GM12892 (cell line): ENCODE results near the gene MAEA.
A peak's percentile ranks its signal among the peaks of the same experiment; 100 is the strongest.

Experiments used
- DNase-seq: peaks from one replicate; pipeline ENCODE4 v3.0.0; 2011; ENCODE audit not compliant: insufficient read length
- FAIRE-seq: peaks from 2 replicates; lab custom pipeline; 2011; peaks lifted over from hg19 to GRCh38; lab: Jason Lieb, UNC
- POLR2A ChIP-seq: IDR thresholded peaks from 2 replicates; pipeline ENCODE4 v1.6.1; 2011; ENCODE audit warnings: low read depth, low read length, control low read depth
- POLR2AphosphoS5 ChIP-seq: IDR thresholded peaks from 2 replicates; pipeline ENCODE4 v1.6.1; 2011; ENCODE audit warnings: low read depth, low read length, control low read depth
- TAF1 ChIP-seq: IDR thresholded peaks from 2 replicates; pipeline ENCODE4 v1.6.1; 2011; ENCODE audit warnings: low read depth, mild to moderate bottlenecking, control low read depth, low read length, borderline replicate concordance

MAEA gene

DNA sequence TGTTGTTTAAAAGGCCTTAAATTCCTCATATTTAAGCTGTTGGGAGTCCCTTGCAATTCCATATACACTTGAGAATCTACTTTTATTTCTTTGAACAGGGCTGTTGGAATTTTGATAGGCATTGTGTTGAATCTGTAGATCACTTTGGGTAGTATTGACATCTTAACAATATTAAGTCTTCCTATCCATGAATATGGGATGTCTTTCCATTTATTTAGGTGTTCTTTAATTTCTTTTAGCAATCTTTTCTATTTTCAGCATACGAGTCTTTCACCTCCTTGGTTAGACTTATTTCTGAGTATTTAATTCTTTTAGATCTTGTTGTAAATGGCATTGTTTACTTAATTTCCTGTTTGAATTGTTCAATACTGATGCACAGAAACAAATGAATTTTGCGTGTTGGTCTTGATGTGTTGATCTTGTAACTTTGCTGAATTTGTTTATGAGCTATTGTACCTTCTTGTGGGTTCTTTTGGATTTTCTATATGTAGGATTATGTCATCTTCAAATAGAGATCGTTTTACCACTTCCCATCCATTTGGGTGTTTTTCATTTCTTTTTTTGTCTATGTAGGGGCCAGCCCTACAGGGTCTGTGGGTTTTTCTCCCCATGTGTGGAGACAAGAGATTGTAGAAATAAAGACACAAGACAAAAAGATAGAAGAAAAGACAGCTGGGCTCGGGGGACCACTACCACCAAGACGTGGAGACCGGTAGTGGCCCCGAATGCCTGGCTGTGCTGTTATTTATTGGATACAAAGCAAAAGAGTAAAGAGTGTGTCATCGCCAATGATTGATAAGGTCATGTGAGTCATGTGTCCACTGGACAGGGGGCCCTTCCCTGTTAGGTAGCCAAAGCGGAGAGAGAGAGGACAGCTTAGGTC lies 22.6 kb upstream of the MAEA start:
- FAIRE-seq: peak; percentile 93
- no peak for DNase-seq
- TF ChIP-seq POLR2A (no peak), TAF1 (no peak), POLR2AphosphoS5 (no peak)

DNA sequence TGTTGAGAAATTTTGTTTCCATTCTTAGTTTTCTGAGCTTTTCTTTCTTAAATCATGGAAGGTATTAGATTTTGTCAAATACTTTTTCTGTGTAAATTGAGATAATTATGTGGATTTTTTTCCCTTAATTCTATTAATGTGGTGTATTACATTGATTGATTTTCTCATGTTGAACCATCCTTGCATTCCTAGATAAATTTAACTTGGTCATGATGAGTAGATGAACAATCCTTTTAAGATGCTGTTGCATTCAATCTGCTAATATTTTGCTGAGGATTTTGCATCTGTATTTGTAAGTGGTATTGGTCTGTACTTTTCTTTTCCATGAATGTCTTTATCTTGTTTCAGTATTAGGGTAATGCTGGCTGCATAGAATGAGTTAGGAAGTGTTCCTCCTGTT lies 20.5 kb upstream of the MAEA start:
- FAIRE-seq (no peak), DNase-seq (no peak)
- no peak for TF ChIP-seq POLR2A
- no peak for TF ChIP-seq POLR2AphosphoS5
- TF ChIP-seq TAF1: no peak

DNA sequence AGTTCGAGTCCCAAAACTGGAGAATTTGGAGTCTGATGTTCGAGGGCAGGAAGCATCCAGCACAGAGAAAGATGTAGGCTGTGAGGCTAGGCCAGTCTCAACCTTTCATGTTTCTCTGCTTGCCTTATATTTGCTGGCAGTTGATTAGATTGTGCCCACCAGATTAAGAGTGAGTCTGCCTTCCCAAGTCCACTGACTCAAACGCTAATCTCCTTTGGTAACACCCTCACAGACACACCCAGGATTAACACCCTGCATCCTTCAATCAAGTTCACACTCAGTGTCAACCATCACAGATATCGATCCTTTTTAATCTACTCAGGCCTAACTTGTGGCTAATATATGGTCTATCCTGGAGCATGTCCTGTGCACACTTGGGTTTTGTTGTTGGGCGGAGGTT lies 18.0 kb upstream of the MAEA start:
- FAIRE-seq: no peak
- TF ChIP-seq POLR2A: no peak
- no peak for TF ChIP-seq POLR2AphosphoS5
- no peak for TF ChIP-seq TAF1
- no peak for DNase-seq

DNA sequence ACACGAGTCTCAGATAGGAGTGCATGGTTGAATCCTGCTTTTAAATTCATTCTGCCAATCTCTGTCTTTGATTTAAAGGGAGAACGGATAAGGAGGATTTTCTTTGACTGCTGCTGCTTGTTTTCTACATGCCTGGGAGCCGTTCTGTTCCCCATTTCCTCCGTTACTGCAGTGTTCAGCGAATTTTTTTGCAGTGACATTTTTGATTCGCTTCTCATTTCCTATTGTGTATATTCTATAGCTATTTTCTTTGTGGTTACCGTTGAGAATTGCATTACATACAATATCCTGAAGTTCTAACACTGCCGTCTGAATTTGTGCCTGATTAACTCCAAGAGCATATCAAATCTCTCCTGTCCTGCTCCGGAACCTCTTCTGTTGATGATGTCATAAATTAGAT lies 14.8 kb upstream of the MAEA start:
- TF ChIP-seq POLR2A: no peak
- TF ChIP-seq TAF1: no peak
- no peak for TF ChIP-seq POLR2AphosphoS5
- FAIRE-seq: no peak

DNA sequence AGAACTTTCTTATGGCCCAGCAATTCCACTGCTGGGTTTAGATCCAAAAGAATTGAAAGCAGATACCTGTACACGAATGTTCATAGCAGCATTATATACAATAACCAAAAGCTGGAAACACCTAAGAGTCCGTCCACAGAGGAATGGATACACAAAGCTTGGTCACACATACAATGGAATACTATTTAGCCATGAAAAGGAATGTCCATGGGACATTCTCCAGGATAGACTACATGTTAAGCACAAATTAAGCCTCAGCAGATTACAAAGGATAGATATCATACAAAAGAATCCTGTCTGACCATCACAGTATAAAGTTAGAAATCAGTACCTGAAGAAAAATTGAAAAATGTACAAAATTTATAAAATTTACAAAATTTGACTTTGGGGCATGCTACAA lies 12.7 kb upstream of the MAEA start:
- FAIRE-seq (no peak), DNase-seq (no peak)
- TF ChIP-seq POLR2AphosphoS5: no peak
- TF ChIP-seq POLR2A: no peak
- no peak for TF ChIP-seq TAF1

More for the DNA sequence above, 14.8 kb upstream of the MAEA start:
- DNase-seq: no peak

DNA sequence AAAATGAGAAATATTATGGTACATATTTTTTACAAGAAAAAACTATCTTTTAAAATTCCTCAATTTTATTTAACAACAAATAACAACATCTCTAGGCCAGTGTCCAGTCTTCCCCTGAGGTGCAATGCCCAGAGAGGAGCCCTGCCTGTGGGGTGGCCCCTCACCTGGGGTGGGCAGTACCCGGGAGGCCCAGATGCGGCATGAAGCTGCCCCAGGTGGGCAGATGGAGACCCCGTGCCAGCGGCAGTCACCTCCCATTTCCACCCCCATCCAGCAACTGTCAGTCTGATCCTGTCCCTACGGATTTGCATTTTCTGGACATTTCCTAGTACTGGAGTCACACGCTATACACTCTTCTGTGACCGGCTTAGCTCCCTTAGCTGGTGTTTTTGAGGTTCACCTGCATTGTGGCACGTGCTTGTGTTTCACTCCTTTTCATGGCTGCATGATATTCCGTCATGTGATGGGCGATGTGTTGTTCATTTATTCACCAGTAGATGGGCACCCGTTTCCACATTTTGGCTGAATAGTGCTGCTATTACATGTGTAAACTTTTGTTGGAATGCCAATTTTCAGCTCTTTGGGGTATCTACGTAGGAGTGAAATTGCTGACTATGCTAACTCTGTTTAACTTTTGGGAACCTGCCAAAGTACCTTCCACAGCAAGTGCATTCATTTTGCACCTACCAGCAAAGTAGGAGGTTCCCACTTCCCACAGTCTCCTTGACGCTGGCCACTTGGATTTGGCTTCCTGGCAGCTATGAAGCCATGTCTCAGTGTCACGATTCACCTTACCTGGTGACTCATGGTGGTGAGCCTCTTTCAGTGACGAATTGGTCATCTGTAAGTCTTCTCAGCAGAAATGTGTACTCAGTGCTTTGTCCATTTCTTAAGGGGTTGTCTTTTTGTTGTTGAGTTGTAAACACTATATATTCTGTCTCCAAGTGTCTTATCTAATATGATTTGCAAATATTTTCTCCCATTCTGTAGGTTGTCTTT lies 11.7 kb upstream of the MAEA start:
- no peak for DNase-seq
- TF ChIP-seq TAF1 (no peak), POLR2AphosphoS5 (no peak), POLR2A (no peak)
- no peak for FAIRE-seq

DNA sequence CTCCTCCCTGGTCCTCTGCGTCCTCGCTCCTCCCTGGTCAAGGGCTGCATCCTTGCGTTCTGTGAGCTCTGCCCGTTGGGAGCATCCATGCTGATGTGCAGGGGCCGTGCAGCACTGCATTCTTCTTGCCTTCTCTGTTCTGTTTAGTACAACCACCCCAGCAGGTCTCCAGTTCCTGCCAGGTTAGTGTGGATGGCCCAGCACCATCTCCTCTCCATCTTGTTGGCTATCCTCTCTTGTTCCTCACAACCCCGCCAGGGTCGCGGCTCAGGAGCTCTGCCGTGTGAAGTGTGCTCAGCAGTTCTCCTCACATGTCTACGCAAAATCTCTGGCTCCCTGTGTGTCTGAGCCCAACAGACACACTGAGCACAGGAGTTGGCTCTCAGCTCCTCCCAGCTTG lies 10.4 kb upstream of the MAEA start:
- DNase-seq (no peak), FAIRE-seq (no peak)
- TF ChIP-seq POLR2A (no peak), POLR2AphosphoS5 (no peak), TAF1 (no peak)

DNA sequence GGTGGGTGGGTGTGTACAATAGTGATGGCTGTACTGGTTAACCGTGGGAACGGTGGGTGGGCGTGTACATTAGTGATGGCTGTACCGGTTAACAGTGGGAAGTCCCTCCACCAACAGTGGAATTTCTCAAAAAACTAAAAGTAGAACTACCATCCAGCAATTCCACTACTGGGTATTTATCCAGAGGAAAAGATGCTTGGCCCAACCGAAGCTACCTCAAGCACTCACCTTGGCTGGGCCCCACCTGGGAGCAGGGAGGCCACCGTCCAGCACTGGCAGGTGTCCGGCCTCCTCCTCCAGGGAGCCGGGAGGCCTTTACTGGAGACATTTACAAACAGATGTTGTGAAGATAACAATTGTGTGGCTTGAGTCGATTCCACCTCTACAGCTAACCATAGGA lies 6.0 kb upstream of the MAEA start:
- TF ChIP-seq TAF1 (no peak), POLR2A (no peak), POLR2AphosphoS5 (no peak)
- no peak for DNase-seq
- FAIRE-seq: no peak

DNA sequence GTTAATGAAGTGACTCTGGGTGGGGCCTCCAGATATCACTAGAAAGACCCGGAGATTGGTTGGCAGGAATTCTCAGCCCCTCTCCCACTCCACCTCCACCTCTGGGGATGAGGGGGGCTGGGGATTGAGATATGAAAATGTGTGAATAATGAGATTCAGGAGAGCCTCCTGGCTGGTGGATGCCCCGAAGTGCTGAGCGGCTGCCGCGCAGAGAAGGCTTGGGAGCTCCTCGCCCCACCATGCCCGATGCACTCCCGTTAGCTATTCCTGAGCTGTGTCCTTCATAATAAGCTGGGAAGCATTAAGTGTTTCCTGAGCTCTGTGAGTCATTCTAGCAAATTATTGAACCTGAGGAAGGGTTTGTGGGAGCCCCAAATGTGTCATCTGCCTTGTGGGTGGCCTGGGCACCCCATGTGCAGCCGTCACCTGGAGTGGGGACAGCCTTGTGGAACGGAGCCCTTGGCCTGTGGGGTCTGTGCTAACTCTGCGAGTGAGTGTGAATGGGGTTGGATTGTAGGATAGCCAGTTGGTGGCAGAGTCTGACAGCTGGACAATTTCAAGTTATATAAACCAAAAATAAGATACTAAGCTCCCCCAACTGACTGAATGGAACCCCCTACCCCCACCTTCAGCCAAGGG lies 4.4 kb upstream of the MAEA start:
- FAIRE-seq (no peak), DNase-seq (no peak)
- no peak for TF ChIP-seq POLR2A
- TF ChIP-seq TAF1: no peak
- no peak for TF ChIP-seq POLR2AphosphoS5

DNA sequence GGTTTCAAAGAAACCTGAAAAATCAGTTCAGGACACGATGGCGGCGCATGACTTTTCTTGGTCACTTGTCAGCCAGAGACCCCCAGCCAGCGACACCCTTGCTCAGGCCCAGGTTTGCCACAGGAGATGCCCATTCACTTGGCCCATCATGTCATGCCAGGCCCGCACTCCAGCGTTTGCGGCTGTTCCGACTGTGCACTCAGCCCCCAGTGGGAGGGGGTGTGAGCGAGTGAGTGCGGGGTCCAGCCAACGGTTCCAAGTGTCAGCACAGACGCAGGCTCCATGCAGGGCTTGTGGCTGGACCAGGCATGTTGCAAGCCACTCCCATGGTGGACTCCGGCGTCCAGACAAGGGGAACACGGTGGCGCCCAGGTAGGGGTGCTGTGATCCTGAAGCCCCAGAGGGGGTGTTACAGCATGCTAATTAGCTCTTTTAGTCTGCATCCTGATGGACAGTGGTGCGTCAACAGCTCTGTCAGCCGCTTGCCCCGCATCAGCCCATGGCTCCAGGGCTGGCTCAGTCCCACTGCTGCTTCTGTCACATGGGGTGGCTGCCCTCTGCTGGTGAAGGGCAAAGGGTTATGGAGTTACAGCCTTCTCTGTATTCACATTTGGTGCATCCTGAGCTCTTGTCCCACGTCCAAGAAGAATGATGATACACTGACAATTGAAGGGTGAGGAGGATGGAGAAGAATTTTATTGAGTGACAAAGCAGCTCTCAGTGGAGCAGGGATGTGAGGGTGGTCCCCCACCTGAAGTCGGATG lies 3.7 kb upstream of the MAEA start:
- TF ChIP-seq TAF1: no peak
- no peak for TF ChIP-seq POLR2AphosphoS5
- TF ChIP-seq POLR2A: no peak
- DNase-seq (no peak), FAIRE-seq (no peak)

DNA sequence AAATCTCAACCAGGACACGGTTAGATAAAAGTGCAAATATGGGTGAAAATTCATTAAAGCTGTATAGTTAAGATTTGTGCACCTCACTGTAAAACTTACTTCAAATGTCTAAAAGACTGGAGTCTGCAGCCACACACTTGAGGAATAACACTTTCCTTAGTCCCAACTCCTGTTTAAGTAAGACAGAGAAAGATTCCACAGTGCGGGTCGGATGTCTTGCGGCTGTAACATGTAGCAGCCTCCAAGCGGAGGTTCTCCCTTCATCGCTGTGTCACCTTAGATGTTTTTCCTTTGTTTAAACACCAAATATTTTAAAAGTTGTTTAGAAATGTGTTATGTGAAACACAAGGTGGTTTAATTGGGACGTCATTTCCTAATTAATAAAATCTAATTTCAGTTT lies 905 bp upstream of the MAEA start:
- DNase-seq (no peak), FAIRE-seq (peak; percentile 54)
- no peak for TF ChIP-seq POLR2AphosphoS5
- no peak for TF ChIP-seq TAF1
- no peak for TF ChIP-seq POLR2A
